ENCODE results near the gene SIDT2.

GRCh38 chr11:117217141-117218084 is 38.9 kb downstream of the SIDT2 start:
- no peak for TF ChIP-seq CTCF (conservative IDR thresholded peaks at IDR 0.05; ENCODE audit: low read depth, low read length)
- TF ChIP-seq MAZ (IDR thresholded peaks at IDR 0.05; ENCODE audit: borderline replicate concordance, low read depth, low read length) = no peak
